Measurements from ENCODE around the gene ZBTB2.

DNA sequence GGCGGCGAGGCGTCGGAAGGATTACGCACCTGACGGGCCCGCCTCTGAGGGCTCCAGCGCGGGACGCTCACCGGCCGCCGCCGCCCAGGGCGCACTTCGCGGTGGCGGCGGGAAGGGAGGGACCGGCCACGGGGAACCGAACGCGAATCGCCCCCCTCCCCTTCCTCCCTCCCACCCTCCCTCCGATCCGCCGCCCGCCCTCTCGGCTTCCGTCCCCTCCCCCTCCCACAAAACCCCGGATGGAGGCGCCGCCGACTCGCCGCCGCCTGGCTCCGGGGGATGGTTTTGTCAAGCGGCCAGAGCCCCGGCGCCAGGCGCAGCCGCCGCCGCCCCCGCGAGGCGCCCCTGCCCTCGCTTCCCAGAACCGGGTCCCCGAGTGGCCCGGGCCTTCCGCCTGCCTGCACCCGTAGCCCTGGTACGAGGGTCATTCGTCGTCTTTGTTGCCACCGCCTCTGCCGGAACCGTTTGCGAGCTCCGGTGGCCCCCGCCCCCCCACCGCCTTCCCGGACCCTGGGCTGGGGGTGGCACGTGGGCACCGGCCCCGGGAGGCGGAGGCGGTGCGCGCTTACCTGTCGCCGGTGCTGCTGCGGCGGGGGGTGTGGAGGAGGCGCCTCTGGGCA lies 398 bp downstream of the ZBTB2 start:
- TF ChIP-seq ZNF274 (IDR thresholded peaks at IDR 0.05; ENCODE audit: low read depth, low read length) (no peak), YY1 (IDR thresholded peaks at IDR 0.05; ENCODE audit: insufficient read depth, insufficient read length) (no peak), SUZ12 (IDR thresholded peaks at IDR 0.05; ENCODE audit: extremely low read depth, insufficient read depth, insufficient read length) (no peak)
